Stimulated activated CD4-positive, alpha-beta T cell treated with anti-CD3 and anti-CD28 coated beads, Interleukin-1b, Interleukin-23, amount 100 ng/mL, for 4 hours (primary cell): ENCODE measurements around the gene RYR2.
A peak's percentile ranks its signal among the peaks of the same experiment; 100 is the strongest.
"Not testable (repeated sequence)": the region's sequence is repeated elsewhere in the genome, so short reads cannot be mapped to it uniquely, and the experiment has no call there.

ENCODE experiments used
- DNase-seq, 2 donors: peaks; one replicate each; pipeline ENCODE4 v3.0.0-alpha.2; 2020; ENCODE audit warnings: low read depth in 2 of 2

The RYR2 gene

GRCh38 chr1:237791592-237791991 lies 749.6 kb downstream of the RYR2 start:
- DNase-seq, result no peak

GRCh38 chr1:237792149-237792548 lies 750.2 kb downstream of the RYR2 start:
- no peak for DNase-seq

GRCh38 chr1:237792726-237793125 lies 750.7 kb downstream of the RYR2 start:
- no peak for DNase-seq

- no peak for DNase-seq
These were observed 752.1 kb downstream of the RYR2 start for GRCh38 chr1:237794071-237794470.

GRCh38 chr1:237795558-237795957 lies 753.6 kb downstream of the RYR2 start:
- no peak for DNase-seq

- DNase-seq, result peak in 1 of 2 donors; percentile 1
These were observed 757.9 kb downstream of the RYR2 start for GRCh38 chr1:237799762-237800474.

GRCh38 chr1:237804516-237804915 lies 762.5 kb downstream of the RYR2 start:
- DNase-seq, result no peak

- DNase-seq, result no peak
These were observed 767.1 kb downstream of the RYR2 start for GRCh38 chr1:237809099-237809498.

GRCh38 chr1:237811633-237812032 lies 769.6 kb downstream of the RYR2 start:
- DNase-seq, result no peak

GRCh38 chr1:237812061-237812460 lies 770.1 kb downstream of the RYR2 start:
- DNase-seq, result no peak

GRCh38 chr1:237814319-237814924 lies 772.4 kb downstream of the RYR2 start:
- DNase-seq, result no peak

- no peak for DNase-seq
These were observed 775.3 kb downstream of the RYR2 start for GRCh38 chr1:237817277-237817676.

GRCh38 chr1:237820634-237821033 lies 778.6 kb downstream of the RYR2 start:
- DNase-seq, result not testable (repeated sequence)

GRCh38 chr1:237832858-237833257 lies 790.9 kb downstream of the RYR2 start:
- DNase-seq, result no peak

- DNase-seq, result no peak
These were observed 792.1 kb downstream of the RYR2 start for GRCh38 chr1:237834048-237834447.

GRCh38 chr1:237834461-237834860 lies 792.5 kb downstream of the RYR2 start:
- DNase-seq, result no peak

GRCh38 chr1:237838320-237838719 lies 796.3 kb downstream of the RYR2 start:
- DNase-seq, result no peak

GRCh38 chr1:237838904-237839534 lies 797.0 kb downstream of the RYR2 start:
- no peak for DNase-seq

- DNase-seq, result no peak
These were observed 799.5 kb downstream of the RYR2 start for GRCh38 chr1:237841485-237841884.

GRCh38 chr1:237843516-237843915 lies 801.5 kb downstream of the RYR2 start:
- not testable (repeated sequence) for DNase-seq

- DNase-seq, result no peak
These were observed 809.3 kb downstream of the RYR2 start for GRCh38 chr1:237851210-237851845.

- no peak for DNase-seq
These were observed 810.4 kb downstream of the RYR2 start for GRCh38 chr1:237852342-237852741.

GRCh38 chr1:237857455-237857854 lies 815.5 kb downstream of the RYR2 start:
- DNase-seq, result no peak
